Activated T-cell treated with anti-CD3 and anti-CD28 coated beads for 48 hours (primary cell): ENCODE results near the gene INO80.
"Not testable (repeated sequence)": the region's sequence is repeated elsewhere in the genome, so short reads cannot be mapped to it uniquely, and the experiment has no call there.

ENCODE experiments used
- DNase-seq: peaks from one replicate; pipeline ENCODE4 v3.0.0-alpha.2; 2020; ENCODE audit warnings: low read depth

Gene INO80

GRCh38 chr15:41116116-41116961 lies at the start of gene INO80:
INO80 (minus strand) TSS chr15:41116280; CDS start chr15:41096310, 19,970 bp downstream.
- peak; percentile 91 for DNase-seq

- no peak for DNase-seq
Measured at GRCh38 chr15:41161736-41162135, 45.7 kb upstream of the INO80 start.

- DNase-seq, result no peak
Measured at GRCh38 chr15:41161336-41161735, 45.3 kb upstream of the INO80 start.

GRCh38 chr15:41160639-41161315 lies 44.7 kb upstream of the INO80 start:
- DNase-seq, result no peak

GRCh38 chr15:41154412-41154811 lies 38.3 kb upstream of the INO80 start:
- no peak for DNase-seq

GRCh38 chr15:41153733-41154132 lies 37.7 kb upstream of the INO80 start:
- no peak for DNase-seq

GRCh38 chr15:41151451-41152005 lies 35.4 kb upstream of the INO80 start:
- no peak for DNase-seq

- no peak for DNase-seq
Measured at GRCh38 chr15:41150279-41150678, 34.2 kb upstream of the INO80 start.

- no peak for DNase-seq
Measured at GRCh38 chr15:41148065-41148464, 32.0 kb upstream of the INO80 start.

GRCh38 chr15:41139619-41140018 lies 23.5 kb upstream of the INO80 start:
- DNase-seq, result no peak

GRCh38 chr15:41139112-41139511 lies 23.0 kb upstream of the INO80 start:
- not testable (repeated sequence) for DNase-seq

- not testable (repeated sequence) for DNase-seq
Measured at GRCh38 chr15:41135580-41135979, 19.5 kb upstream of the INO80 start.

GRCh38 chr15:41133454-41133853 lies 17.4 kb upstream of the INO80 start:
- no peak for DNase-seq

GRCh38 chr15:41132094-41132493 lies 16.0 kb upstream of the INO80 start:
- DNase-seq, result not testable (repeated sequence)

GRCh38 chr15:41128174-41128902 lies 12.3 kb upstream of the INO80 start:
- no peak for DNase-seq

- DNase-seq, result no peak
Measured at GRCh38 chr15:41125931-41126642, 10.0 kb upstream of the INO80 start.

- DNase-seq, result no peak
Measured at GRCh38 chr15:41125063-41125669, 9.1 kb upstream of the INO80 start.

GRCh38 chr15:41124058-41124457 lies 8.0 kb upstream of the INO80 start:
- no peak for DNase-seq

GRCh38 chr15:41122849-41123248 lies 6.8 kb upstream of the INO80 start:
- DNase-seq, result no peak

- DNase-seq, result no peak
Measured at GRCh38 chr15:41121951-41122350, 5.9 kb upstream of the INO80 start.

- DNase-seq, result no peak
Measured at GRCh38 chr15:41116962-41117252, 827 bp upstream of the INO80 start.
